Immature natural killer cell (primary cell): ENCODE data around the gene MBOAT7. TPM values are rescaled to one million over a fixed set of nuclear protein-coding genes. Genes with fewer than 3 reads are reported as not detected.

ENCODE experiments used
- DNase-seq, 3 donors: peaks; one replicate each; pipeline ENCODE4 v3.0.0; 2022; ENCODE audit warnings: mixed read lengths in 1 of 3
- H3K27ac Mint-ChIP-seq, 6 donors: one replicate each; pipeline ENCODE4 v1.8.0; 2020; ENCODE audit warnings: mixed read lengths in 6 of 6, mild to moderate bottlenecking in 5 of 6, inconsistent platforms in 4 of 6, moderate library complexity in 3 of 6
- H3K27me3 Mint-ChIP-seq, 3 donors: one replicate each; pipeline ENCODE4 v1.8.0; 2020 to 2021; ENCODE audit warnings: low read depth in 3 of 3, mild to moderate bottlenecking in 3 of 3, mixed read lengths in 3 of 3, moderate library complexity in 3 of 3, inconsistent platforms in 1 of 3
- H3K36me3 Mint-ChIP-seq, 3 donors: one replicate each; pipeline ENCODE4 v1.8.0; 2020; ENCODE audit warnings: mixed read lengths in 3 of 3, inconsistent platforms in 2 of 3, mild to moderate bottlenecking in 2 of 3
- H3K4me1 Mint-ChIP-seq, 2 donors: one replicate each; pipeline ENCODE4 v1.8.0; 2020; ENCODE audit warnings: inconsistent platforms in 2 of 2, mild to moderate bottlenecking in 2 of 2, mixed read lengths in 2 of 2, moderate library complexity in 1 of 2
- H3K4me3 Mint-ChIP-seq, 5 donors: one replicate each; pipeline ENCODE4 v1.8.0; 2020; ENCODE audit warnings: mild to moderate bottlenecking in 5 of 5, mixed read lengths in 5 of 5, inconsistent platforms in 3 of 5, moderate library complexity in 3 of 5
- H3K9me3 Mint-ChIP-seq, 6 donors: one replicate each; pipeline ENCODE4 v1.8.0; 2020; ENCODE audit warnings: mild to moderate bottlenecking in 6 of 6, mixed read lengths in 6 of 6, inconsistent platforms in 4 of 6, moderate library complexity in 3 of 6
- polyA plus RNA-seq, 3 donors: library from polyadenylated mRNA; unstranded; fragments of 300-500 nt; fragmentation: Illumina TruSeq; gene quantifications; one replicate each; pipeline ENCODE4 v1.2.3, GENCODE V29; 2021

Gene MBOAT7
- polyA plus RNA-seq, 3 donors from 2014 or later: 8.8 to 17.8 (median 15.7) TPM

DNA sequence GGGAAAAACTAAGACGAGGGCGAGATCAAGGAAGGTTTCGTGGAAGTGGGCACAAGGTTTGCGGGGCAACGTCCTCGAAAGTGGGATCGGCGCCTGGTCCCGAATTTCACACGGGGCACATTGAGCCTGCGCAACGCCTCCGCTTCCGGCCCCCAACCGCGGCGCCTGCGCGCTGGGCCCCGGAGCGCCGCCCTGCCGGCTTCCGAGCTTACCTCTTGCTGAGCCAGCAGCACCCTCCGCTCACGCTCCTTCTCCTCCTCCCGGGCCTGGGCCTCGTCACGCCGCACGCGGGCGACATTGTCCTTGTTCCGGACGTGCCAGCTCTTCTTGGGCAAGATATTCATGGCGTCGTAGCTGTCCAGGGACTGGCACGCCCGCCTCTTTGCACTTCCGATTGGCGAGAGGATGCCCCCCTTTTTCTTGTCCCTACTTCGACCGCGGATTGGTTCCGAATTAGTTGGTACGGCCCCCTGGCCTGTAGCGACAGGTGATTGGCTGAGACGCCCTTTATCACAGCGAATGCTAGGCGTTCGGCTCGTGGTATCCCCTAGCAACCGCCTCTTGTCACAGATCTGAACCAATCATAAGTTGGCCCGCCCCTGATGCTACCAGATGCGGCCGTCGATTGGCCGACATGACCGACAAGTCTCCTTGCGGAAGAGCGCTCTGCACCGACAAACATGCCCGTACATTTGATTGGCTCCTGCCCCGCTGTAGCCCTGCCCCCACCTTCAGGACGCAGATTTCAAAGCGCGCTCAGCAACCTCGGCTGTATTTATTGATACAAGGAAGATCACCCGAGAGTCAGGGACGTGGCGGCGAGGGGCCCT lies 29.8 kb downstream of the MBOAT7 start, which contains the start of gene LENG1:
LENG1 (minus strand) TSS at position 370 of the 830 bp plus-strand sequence; CDS start at position 344, 26 bp downstream.
- peaks cover 4 to 15% (median 10%) of the 10 kb centered on the region in 3 donors for H3K36me3 Mint-ChIP-seq
- H3K27me3 Mint-ChIP-seq: peaks cover 9 to 15% (median 9%) of the 10 kb centered on the region in 3 donors
- H3K4me3 Mint-ChIP-seq: peak within 1 kb of the TSS; percentile 95 to 100 (median 99)
- peaks cover 60 to 62% of the 10 kb centered on the region in 2 donors for H3K4me1 Mint-ChIP-seq
- DNase-seq: peak; percentile 99
- peak within 1 kb of the TSS; percentile 97 to 100 (median 99) for H3K27ac Mint-ChIP-seq
- no peaks in the 10 kb centered on the region for H3K9me3 Mint-ChIP-seq

DNA sequence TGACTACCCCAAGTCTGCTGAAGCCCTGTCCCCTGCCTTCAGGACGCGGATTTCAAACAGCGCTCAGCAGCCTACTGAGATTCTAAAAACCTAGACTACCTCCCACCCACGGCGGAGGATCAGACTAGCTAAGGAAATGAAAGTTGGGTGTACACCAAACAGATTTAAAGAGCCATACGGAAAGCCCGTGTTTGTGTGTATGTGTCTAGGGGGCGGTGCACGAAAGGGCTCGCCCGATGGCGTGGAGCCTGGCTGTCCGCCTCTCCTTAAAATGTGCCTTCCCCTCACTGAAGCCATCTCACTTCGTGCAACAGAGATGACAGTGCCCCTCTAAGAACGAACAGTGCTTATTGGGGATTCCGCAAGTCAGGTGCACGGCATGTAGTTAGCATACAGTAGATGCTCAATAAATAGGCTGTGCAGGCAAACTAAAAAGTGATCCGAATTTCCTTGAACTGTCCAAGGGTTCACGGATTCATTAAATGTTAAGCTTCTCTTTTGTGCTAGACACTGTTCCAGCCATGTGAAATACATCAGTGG lies 30.5 kb downstream of the MBOAT7 start:
- Mint-ChIP-seq H3K27me3 (peaks cover 9 to 15% (median 9%) of the 10 kb centered on the region in 3 donors), H3K4me3 (peak overlapping the region; percentile 95 to 100 (median 99)), H3K9me3 (no peaks in the 10 kb centered on the region), H3K36me3 (peaks cover 4 to 20% (median 14%) of the 10 kb centered on the region in 3 donors), H3K27ac (peak overlapping the region; percentile 97 to 100 (median 99)), H3K4me1 (peaks cover 54 to 61% of the 10 kb centered on the region in 2 donors)
- no peak for DNase-seq

DNA sequence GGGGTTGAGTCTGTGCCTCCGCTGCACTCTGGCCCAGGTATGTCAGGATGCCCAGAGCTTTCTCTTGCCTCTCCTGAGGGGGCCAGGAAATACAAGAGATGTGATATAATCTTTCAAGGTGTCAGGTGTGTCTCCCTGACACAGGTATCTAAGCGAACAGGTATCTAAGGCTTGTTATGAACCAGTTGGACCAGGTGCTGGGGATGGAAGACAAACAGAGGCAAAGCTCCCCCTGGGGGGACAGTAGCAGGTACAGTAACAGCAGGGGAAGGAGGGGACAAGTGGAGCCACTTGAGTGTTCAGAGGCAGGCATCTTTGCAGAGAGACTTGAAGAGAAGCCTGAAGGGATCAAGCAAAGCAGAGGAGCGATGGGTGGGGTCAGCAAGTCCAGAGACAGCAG lies 32.4 kb downstream of the MBOAT7 start:
- Mint-ChIP-seq H3K4me1 (peaks cover 42 to 44% of the 10 kb centered on the region in 2 donors), H3K27me3 (peaks cover 11 to 13% (median 11%) of the 10 kb centered on the region in 3 donors), H3K4me3 (peak overlapping the region; percentile 31 to 62 (median 60)), H3K36me3 (peaks cover 4 to 25% (median 14%) of the 10 kb centered on the region in 3 donors), H3K27ac (peak overlapping the region in 4 of 6 donors; percentile 14 to 87 (median 56)), H3K9me3 (no peaks in the 10 kb centered on the region)
- no peak for DNase-seq

DNA sequence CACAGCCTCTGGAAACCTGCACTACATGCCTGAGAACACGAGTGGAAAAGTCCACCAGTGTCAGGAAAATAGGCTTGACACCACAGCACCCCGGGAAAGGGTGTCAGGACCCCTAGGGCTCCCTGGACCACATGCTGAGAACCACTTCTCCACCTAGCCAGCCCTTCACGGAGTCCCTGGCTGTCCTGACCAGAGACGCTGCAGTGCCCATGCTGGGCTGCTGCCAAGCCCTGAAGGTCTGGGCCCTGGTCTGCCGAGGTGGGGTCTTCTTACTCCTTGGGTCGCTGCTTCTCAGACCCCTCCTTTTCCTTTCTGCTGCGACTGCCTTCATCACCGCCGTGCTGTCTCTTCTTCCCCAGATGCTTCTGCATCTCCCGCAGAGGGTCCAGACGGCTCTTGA lies 32.9 kb downstream of the MBOAT7 start:
- Mint-ChIP-seq H3K27me3 (peaks cover 11 to 13% (median 11%) of the 10 kb centered on the region in 3 donors), H3K4me3 (no peak overlapping the region), H3K36me3 (peaks cover 4 to 28% (median 14%) of the 10 kb centered on the region in 3 donors), H3K9me3 (no peaks in the 10 kb centered on the region), H3K4me1 (peaks cover 38 to 41% of the 10 kb centered on the region in 2 donors), H3K27ac (peak overlapping the region in 1 of 6 donors; percentile 17)
- DNase-seq: no peak

DNA sequence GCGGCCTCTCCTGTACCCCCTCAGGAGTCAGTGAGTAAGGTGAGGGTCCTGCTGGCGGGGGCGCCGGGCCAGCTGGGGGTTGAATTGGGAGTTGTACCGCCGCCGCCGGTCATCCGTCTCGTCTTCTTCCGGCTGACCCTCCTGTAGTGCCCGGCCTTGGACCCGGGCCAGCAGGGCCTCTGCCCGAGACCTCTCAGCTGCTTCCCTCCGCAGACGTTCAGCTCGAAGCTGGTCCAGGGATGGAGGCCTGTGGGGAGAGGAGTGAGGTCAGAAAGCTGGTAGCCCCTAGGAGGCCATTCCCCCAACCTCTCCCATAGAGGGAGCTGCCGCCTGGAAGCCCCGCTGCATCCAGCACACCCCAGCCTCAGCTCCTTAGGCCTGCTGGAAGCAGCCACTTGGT lies 33.7 kb downstream of the MBOAT7 start:
- peaks cover 35 to 37% of the 10 kb centered on the region in 2 donors for H3K4me1 Mint-ChIP-seq
- peaks cover 9 to 13% (median 11%) of the 10 kb centered on the region in 3 donors for H3K27me3 Mint-ChIP-seq
- H3K27ac Mint-ChIP-seq: no peak overlapping the region
- no peak for DNase-seq
- no peaks in the 10 kb centered on the region for H3K9me3 Mint-ChIP-seq
- peaks cover 4 to 28% (median 14%) of the 10 kb centered on the region in 3 donors for H3K36me3 Mint-ChIP-seq
- no peak overlapping the region for H3K4me3 Mint-ChIP-seq

DNA sequence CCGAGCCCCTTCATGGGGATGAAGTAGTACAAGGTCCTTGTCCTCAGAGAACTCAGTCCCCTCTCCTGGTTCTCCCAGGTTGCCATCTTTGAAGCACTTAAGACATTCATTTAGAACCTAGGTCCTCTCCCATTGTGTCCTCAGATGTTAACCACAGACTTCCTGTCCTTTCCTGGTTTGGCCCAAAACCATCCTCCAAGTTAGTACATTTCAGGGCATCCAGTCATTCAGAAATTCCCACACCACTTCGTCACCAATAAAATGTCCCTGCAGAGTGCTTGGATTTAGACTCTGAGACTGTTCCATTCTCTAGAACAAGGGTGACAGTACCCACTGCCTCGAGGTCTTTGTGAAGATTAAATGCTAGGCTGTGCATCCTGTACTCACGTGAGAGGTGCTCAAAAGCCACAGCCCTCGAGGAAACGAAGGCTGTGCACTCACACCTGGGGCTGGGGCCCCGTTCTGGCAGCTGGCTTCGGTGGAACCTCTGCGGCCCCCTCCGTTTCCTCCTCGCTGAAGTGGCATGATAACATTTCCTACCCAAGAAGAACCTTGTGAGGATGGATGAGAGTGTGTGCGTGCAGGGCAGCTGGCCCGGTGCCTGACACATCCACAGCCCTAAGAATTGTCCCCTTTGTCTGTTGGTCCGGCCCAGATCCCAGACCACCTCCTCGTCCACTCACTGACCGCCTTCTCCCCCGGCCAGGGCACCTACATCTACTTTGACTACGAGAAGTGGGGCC lies 34.6 kb downstream of the MBOAT7 start:
- Mint-ChIP-seq H3K27ac (peak overlapping the region in 2 of 6 donors; percentile 30 to 55), H3K27me3 (peaks cover 6 to 10% (median 6%) of the 10 kb centered on the region in 3 donors), H3K9me3 (no peaks in the 10 kb centered on the region), H3K4me1 (peaks cover 26 to 27% of the 10 kb centered on the region in 2 donors), H3K36me3 (peaks cover 4 to 28% (median 14%) of the 10 kb centered on the region in 3 donors), H3K4me3 (no peak overlapping the region)
- DNase-seq: no peak

DNA sequence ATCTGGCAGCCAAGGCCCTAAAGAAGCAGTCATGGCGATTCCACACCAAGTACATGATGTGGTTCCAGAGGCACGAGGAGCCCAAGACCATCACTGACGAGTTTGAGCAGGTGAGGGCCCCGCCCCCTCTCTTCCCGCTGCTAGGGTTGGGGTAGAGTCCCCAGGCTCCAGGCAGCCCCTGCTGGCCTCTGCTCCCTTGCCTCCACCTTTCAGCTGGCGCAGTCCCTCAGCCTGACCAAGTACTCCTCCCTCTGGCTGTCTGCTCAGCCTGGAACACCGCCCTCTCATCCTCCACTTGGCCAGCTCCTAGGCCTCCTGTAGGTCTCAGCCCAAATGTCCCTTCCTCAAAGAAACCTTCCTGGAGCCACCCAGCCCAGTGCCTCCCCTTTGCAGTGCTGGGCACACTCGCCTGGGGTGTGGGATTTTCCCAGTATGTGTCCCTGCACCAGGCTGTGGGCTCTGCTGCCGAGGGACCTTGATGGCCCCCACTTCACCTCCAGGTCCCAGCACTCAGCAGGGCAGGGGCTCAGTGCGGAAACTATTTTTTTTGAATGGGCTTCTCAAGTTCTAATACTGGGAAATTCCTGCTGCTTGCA lies 35.6 kb downstream of the MBOAT7 start:
- no peak overlapping the region for H3K4me3 Mint-ChIP-seq
- DNase-seq: no peak
- peak overlapping the region in 4 of 6 donors; percentile 2 to 70 (median 38) for H3K27ac Mint-ChIP-seq
- peaks cover 16 to 19% of the 10 kb centered on the region in 2 donors for H3K4me1 Mint-ChIP-seq
- H3K27me3 Mint-ChIP-seq: peaks cover 2 to 6% (median 2%) of the 10 kb centered on the region in 3 donors
- H3K9me3 Mint-ChIP-seq: no peaks in the 10 kb centered on the region
- peaks cover 5 to 30% (median 14%) of the 10 kb centered on the region in 3 donors for H3K36me3 Mint-ChIP-seq

DNA sequence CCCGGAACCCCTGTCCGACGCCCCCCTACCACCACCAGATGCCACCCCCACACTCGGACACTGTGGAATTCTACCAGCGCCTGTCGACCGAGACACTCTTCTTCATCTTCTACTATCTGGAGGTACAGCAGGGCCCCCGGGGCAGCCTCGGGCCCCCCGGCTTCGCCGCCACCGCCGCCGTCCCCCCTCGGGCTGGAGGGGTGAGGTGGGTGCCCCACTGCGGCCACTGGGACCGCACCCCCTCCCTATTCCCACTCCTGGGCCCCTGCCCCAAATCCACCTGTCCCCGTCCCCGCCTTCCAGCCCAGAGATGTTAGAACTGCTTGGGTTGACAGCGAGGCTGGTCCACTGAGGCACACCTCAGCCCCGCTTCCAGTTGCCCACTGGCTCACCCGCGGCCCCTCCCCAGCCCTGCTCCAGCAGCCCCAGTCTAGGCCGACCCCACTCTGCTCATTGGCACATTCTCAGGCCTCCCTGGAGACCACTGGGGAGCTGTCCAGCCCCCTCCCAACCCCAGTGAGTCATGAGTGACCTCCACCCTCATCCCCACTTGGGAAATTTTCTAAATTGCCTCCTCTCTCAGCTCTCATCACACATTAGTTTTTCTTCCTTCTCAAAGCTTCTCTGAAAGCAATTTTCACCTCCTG lies 36.4 kb downstream of the MBOAT7 start:
- Mint-ChIP-seq H3K36me3 (peaks cover 6 to 33% (median 14%) of the 10 kb centered on the region in 3 donors), H3K9me3 (no peaks in the 10 kb centered on the region), H3K27me3 (peaks cover 2 to 6% (median 2%) of the 10 kb centered on the region in 3 donors), H3K4me1 (peaks cover 8 to 11% of the 10 kb centered on the region in 2 donors), H3K27ac (peak overlapping the region in 4 of 6 donors; percentile 41 to 70 (median 52)), H3K4me3 (no peak overlapping the region)
- DNase-seq: no peak

DNA sequence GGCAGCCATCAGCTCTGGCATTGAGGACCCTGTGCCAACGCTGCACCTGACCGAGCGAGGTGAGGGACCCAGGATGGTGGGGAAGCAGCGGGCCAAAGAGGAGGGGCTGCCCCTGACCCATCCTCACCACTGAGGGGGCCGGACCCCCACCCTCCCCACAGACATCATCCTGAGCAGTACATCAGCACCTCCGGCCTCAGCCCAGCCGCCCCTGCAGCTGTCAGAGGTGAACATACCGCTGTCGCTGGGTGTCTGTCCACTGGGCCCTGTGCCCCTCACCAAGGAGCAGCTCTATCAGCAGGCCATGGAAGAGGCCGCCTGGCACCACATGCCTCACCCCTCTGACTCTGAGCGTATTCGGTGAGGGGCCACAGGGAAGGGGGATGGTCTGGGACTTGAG lies 37.1 kb downstream of the MBOAT7 start:
- Mint-ChIP-seq H3K27ac (no peak overlapping the region), H3K36me3 (peaks cover 6 to 33% (median 14%) of the 10 kb centered on the region in 3 donors), H3K4me1 (peaks cover 7 to 10% of the 10 kb centered on the region in 2 donors), H3K27me3 (peaks cover 2 to 6% (median 2%) of the 10 kb centered on the region in 3 donors), H3K9me3 (no peaks in the 10 kb centered on the region), H3K4me3 (no peak overlapping the region)
- no peak for DNase-seq

DNA sequence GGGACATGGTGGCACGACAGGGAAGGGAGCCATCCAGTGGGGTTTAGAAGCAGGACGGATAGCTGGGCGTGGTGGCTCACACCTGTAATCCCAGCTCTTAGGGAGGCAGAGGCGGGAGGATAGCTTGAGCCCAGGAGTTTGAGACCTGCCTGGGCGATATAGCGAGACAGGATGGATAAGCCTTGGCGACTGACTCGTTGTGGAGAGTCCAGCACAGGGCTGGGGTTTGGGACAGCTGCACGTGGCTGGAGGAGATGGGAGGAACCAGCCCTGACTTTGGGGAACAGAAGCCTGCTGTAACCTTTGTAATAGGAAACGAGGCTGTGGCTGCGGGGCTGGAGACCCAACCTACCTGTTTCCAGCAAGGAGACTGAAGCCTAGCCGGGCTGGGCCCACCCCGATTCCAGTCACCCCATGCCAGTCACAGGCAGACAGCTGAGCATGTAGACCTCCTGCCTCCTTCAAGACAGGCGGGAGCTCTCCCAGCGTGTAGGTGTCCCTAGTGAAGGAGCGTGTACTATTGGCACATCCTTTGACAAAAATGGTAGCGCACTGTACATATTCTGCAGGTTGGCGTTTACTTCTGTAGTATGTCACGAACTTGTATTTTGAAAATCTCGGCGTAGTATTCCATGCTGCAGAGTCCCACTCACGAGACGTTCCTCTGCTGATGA lies 37.9 kb downstream of the MBOAT7 start:
- Mint-ChIP-seq H3K9me3 (no peaks in the 10 kb centered on the region), H3K27ac (peak overlapping the region in 2 of 6 donors; percentile 40 to 88), H3K4me1 (peaks cover 0 to 8% of the 10 kb centered on the region in 2 donors), H3K36me3 (peaks cover 3 to 33% (median 9%) of the 10 kb centered on the region in 3 donors), H3K4me3 (no peak overlapping the region), H3K27me3 (peaks cover 2 to 6% (median 2%) of the 10 kb centered on the region in 3 donors)
- no peak for DNase-seq

DNA sequence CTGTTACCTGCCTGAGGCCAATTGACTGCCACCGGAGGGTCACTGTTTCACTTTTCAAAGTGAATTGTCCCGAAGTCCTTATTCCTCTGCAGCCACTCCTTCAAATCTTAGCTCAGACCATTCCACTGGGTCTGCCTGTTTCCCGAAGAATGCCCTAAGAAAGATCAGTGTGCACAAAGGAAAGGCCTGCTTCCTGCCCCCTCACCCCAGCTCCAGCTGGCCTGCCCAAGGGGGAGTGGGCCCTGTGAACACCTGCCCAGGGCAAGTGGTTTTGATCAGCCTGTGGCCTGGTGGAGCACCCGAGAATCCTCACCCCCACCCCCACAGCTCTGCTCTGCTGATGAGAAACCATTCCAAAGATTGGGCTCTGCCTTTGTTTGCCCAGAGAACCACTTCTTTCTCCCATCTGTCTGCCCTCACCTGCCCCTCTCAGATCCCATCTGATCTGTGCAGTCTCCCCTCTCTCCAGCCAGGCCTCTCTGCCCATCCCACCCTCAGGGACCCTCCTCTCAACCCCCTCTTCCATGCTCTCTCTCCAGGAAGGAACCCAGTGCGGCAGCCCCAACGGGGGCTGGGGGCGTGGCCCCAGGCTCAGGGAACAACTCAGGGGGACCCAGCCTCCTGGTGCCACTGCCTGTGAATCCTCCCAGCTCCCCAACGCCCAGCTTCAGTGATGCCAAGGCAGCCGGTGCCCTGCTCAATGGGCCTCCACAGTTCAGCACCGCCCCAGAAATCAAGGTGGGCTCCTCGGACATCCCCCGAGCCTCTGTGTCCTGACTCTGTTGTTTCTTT lies 40.2 kb downstream of the MBOAT7 start:
- H3K4me3 Mint-ChIP-seq: no peak overlapping the region
- peaks cover 6 to 31% (median 10%) of the 10 kb centered on the region in 3 donors for H3K36me3 Mint-ChIP-seq
- H3K9me3 Mint-ChIP-seq: no peaks in the 10 kb centered on the region
- H3K27me3 Mint-ChIP-seq: peaks cover 2 to 6% (median 3%) of the 10 kb centered on the region in 3 donors
- peak overlapping the region in 2 of 6 donors; percentile 19 to 23 for H3K27ac Mint-ChIP-seq
- DNase-seq: no peak
- H3K4me1 Mint-ChIP-seq: peaks cover 0 to 3% of the 10 kb centered on the region in 2 donors
